Measurements from ENCODE around the gene HPSE2.

- TF ChIP-seq, protein P1, sequence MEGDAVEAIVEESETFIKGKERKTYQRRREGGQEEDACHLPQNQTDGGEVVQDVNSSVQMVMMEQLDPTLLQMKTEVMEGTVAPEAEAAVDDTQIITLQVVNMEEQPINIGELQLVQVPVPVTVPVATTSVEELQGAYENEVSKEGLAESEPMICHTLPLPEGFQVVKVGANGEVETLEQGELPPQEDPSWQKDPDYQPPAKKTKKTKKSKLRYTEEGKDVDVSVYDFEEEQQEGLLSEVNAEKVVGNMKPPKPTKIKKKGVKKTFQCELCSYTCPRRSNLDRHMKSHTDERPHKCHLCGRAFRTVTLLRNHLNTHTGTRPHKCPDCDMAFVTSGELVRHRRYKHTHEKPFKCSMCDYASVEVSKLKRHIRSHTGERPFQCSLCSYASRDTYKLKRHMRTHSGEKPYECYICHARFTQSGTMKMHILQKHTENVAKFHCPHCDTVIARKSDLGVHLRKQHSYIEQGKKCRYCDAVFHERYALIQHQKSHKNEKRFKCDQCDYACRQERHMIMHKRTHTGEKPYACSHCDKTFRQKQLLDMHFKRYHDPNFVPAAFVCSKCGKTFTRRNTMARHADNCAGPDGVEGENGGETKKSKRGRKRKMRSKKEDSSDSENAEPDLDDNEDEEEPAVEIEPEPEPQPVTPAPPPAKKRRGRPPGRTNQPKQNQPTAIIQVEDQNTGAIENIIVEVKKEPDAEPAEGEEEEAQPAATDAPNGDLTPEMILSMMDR (conservative IDR thresholded peaks at IDR 0.05), result no peak
- no peak for TF ChIP-seq ZFX (IDR thresholded peaks at IDR 0.05)
Measured at GRCh38 chr10:98589691-98590090, 646.0 kb downstream of the HPSE2 start.

Measured in C4-2B (cell line).